Activated CD4-positive, alpha-beta T cell treated with anti-CD3 and anti-CD28 coated beads, Interleukin-2, amount 50 U/mL, for 16 hours (primary cell): ENCODE measurements around the gene ANKRD13C.
"Not testable (repeated sequence)": the region's sequence is repeated elsewhere in the genome, so short reads cannot be mapped to it uniquely, and the experiment has no call there.

Experiments
- DNase-seq: peaks from one replicate; pipeline ENCODE4 v3.0.0-alpha.2; 2020

Gene ANKRD13C

GRCh38 chr1:70355920-70356319, 1.4 kb upstream of the ANKRD13C start:
- DNase-seq = no peak

GRCh38 chr1:70355111-70355407, 537 bp upstream of the ANKRD13C start:
- no peak for DNase-seq

GRCh38 chr1:70353601-70354331, 756 bp downstream of the ANKRD13C start:
- DNase-seq = peak; percentile 69

- no peak for DNase-seq
These were observed 1.5 kb downstream of the ANKRD13C start for GRCh38 chr1:70353044-70353443.

GRCh38 chr1:70349799-70350198, 4.7 kb downstream of the ANKRD13C start:
- not testable (repeated sequence) for DNase-seq

GRCh38 chr1:70348399-70349165, 5.9 kb downstream of the ANKRD13C start:
- no peak for DNase-seq

GRCh38 chr1:70339644-70340043, 14.9 kb downstream of the ANKRD13C start:
- DNase-seq = not testable (repeated sequence)

GRCh38 chr1:70336050-70336449, 18.5 kb downstream of the ANKRD13C start:
- DNase-seq = no peak

GRCh38 chr1:70334436-70334835, 20.1 kb downstream of the ANKRD13C start:
- DNase-seq = no peak

- no peak for DNase-seq
These were observed 21.3 kb downstream of the ANKRD13C start for GRCh38 chr1:70333245-70333644.

GRCh38 chr1:70331962-70332361, 22.6 kb downstream of the ANKRD13C start:
- no peak for DNase-seq

GRCh38 chr1:70327306-70328076, 27.0 kb downstream of the ANKRD13C start:
- no peak for DNase-seq

GRCh38 chr1:70324683-70325082, 29.8 kb downstream of the ANKRD13C start:
- no peak for DNase-seq

GRCh38 chr1:70319750-70320149, 34.8 kb downstream of the ANKRD13C start:
- DNase-seq = no peak

GRCh38 chr1:70318191-70318590, 36.3 kb downstream of the ANKRD13C start:
- no peak for DNase-seq

- DNase-seq = no peak
These were observed 37.4 kb downstream of the ANKRD13C start for GRCh38 chr1:70317087-70317486.

GRCh38 chr1:70315782-70316181, 38.7 kb downstream of the ANKRD13C start:
- DNase-seq = no peak

- DNase-seq = no peak
These were observed 39.7 kb downstream of the ANKRD13C start for GRCh38 chr1:70314706-70315304.

GRCh38 chr1:70311369-70311768, 43.2 kb downstream of the ANKRD13C start:
- DNase-seq = no peak

GRCh38 chr1:70299472-70299871, 55.0 kb downstream of the ANKRD13C start:
- DNase-seq = no peak

- DNase-seq = no peak
These were observed 58.8 kb downstream of the ANKRD13C start for GRCh38 chr1:70295749-70296148.

GRCh38 chr1:70293186-70293843, 61.2 kb downstream of the ANKRD13C start:
- no peak for DNase-seq

- no peak for DNase-seq
These were observed 64.3 kb downstream of the ANKRD13C start for GRCh38 chr1:70290218-70290617.
